CD4-positive, alpha-beta T cell treated with Interleukin-17A for 1 hour (primary cell): ENCODE measurements around the gene E2F1.

Experiments
- DNase-seq: peaks from one replicate; pipeline ENCODE4 v3.0.0-alpha.2; 2020

E2F1 gene, protein sequence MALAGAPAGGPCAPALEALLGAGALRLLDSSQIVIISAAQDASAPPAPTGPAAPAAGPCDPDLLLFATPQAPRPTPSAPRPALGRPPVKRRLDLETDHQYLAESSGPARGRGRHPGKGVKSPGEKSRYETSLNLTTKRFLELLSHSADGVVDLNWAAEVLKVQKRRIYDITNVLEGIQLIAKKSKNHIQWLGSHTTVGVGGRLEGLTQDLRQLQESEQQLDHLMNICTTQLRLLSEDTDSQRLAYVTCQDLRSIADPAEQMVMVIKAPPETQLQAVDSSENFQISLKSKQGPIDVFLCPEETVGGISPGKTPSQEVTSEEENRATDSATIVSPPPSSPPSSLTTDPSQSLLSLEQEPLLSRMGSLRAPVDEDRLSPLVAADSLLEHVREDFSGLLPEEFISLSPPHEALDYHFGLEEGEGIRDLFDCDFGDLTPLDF

DNA sequence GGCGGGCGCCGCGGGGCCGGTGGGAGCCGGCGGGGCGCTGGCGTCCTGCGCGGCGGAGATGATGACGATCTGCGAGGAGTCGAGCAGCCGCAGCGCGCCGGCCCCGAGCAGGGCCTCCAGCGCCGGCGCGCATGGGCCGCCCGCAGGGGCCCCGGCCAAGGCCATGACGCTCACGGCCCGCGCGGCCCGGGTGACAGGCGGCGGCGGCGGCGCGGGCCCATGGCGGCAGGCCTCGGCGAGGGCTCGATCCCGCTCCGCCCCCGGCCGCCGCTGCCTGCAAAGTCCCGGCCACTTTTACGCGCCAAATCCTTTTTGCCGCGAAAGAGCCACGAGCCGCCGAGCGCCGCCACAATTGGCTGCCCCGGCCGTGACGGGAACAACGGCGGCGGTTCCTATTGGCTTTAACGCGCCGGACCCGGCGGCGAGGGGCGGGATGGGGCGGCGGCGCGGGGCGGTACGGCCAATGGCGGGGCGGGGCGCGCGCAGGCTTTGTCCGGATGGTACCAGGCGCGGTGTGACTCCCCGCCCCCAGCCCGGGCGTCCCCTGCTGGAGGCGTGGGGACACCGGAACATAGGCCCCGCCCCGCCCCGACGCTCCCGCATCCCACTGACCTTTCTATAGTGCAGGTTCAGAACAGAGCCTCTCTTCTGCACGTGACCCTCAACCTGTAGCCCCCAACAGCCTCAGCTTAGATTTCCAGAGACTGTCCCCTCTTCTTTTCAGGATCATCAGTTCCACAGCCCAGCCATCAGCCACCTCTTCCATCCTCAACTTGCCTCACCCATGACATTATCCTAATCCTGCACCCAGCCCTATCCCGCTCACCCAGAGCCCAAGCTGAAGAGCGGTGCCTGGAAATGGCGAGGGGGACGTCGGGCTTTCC is at the start of gene E2F1:
Gene E2F1 (minus strand): TSS at position 286 of the 884 bp plus-strand sequence. CDS start 121 bp downstream, at position 165.
- peak; percentile 95 for DNase-seq

DNA sequence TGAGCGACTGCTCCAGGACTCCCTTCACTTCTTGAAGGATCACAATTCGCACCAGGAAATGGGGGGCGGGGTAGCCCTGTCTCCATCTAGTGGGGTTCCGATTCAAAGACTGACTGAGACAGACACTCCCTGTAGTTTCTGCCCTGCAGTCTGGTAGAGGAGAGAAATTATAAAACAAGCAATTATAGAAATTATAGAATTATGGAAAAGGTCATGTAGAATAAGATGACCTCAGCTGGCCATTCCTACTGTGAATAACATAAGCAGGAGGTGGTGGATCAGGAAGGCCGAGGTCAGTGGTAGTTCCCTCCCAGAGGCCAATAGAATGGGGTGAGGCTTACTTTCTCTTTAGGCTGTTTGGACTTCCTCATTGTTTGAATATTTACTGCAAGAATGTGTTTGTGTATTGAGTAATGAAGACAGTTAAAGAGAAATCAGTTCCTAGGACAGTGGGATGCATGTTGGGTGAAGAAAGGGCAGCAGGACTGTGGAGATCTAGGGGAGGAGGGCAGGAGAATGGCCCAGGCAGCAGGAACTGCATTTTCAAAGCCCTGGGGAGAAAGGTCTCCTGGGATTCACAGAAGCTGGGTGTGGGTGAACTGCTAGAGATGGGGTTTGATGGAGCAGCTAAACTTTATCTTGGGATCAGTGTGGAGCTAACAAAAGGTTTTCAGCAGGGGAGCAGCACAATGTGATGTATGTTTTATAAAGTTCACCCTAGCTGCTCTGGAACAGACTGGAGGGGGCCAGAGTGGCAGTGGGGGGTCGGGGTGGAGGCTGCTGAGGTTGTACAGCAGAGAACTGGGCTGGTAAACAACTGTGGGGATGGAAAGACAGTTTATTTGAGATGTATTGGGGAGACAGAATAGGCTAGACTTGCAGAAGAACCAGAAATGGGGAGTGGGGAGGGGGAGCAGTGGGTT is 47.7 kb upstream of the E2F1 start:
- no peak for DNase-seq

DNA sequence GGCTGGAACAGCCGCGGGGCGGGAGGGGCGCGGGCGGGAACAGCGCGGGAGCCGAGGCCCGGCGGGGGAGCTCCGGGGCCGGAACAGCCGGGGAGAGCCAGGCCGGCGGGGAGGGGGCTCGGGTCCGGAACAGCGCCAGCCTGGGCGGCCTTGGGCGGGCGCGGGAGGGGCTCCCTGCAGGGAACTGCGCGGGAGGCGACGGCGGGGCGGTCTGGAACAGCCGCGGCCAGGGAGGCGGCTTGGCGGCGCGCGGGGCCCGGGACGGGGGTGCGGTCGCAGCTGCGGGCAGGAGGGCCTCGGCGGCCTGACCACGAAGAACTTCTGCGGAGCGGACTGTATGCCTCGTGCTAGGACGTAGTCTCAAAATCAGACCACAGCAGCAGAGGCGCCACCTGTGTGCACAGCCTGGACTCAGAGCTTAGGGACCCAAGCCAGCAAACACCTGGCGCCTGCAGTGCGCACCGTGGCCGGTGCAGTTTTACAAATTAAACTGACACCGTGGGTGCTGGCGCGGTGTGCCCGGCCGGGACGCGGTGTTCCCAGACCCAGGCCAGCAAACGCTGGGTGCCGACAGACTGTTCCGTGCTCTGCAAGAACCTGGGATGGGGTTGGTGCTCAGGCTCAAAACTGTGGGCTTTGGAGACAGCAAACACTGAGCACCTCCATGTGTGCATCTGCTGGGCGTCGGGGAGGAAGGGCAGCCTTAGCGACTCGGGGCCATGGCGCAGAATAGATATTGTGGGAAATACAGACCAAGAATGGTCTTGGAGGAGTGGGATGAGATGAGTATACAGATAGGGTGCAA is 46.2 kb upstream of the E2F1 start:
- no peak for DNase-seq

DNA sequence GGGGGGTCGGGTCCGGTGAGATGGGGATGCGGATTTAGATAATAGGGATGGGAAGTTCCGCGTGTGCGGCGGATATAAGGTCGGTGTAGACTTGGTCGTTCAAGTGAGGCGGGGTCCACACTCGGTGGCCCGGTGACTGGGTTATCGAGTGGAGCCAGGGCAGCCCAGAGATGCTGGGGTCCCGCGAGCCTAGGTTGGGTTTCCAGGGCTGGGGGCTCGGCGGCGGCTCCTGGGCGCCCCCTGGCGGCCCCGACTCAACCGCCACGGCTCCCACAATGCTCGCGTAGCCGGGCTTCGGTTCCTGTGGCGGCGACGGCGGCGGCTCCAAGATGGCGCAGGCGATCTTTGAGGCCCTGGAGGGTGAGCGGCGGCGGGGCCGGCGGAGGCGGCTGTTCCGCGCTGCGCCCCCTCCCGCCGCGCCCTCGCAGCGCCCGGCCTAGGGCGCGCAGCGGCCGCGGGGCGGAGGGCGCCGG is 45.5 kb upstream of the E2F1 start, which contains the start of gene ZNF341:
Gene ZNF341 (plus strand): TSS at position 304 of the 473 bp plus-strand sequence. CDS start 26 bp downstream, at position 330.
- peak; percentile 93 for DNase-seq

DNA sequence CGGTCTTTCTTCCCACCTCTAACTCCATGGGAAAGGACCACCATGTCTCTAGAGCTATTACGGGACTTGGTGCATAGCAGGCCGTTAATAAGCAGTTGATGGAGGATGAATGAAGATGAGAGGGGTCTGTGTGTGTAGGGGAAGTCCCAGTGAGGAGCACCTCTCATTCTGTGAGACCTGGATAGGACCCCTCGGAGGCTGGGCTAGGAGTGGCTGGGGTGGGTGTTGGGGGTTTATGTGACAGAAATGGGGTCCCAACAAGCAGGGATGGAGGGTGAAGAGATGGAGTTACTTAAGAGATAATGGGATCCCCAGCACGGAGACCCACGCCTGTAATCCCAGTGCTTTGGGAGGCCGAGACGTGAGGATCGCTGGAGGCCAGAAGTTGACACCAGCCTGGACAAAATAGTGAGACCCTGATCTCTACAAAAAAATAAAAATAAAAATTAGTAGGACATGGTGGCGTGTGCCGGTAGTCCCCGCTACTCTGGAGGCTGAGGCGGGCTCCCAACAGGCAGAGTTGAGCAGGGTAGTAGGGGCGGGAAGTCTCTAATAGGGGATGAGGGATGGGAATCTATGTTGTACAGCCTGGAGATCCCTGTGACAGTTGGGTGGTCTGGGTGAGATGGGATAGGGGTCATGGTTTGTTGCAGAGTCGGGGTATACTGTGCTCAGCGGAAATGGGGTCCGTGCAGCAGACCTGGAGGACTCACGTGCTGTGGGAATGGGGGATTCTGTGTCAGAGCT is 44.9 kb upstream of the E2F1 start:
- DNase-seq, result no peak

DNA sequence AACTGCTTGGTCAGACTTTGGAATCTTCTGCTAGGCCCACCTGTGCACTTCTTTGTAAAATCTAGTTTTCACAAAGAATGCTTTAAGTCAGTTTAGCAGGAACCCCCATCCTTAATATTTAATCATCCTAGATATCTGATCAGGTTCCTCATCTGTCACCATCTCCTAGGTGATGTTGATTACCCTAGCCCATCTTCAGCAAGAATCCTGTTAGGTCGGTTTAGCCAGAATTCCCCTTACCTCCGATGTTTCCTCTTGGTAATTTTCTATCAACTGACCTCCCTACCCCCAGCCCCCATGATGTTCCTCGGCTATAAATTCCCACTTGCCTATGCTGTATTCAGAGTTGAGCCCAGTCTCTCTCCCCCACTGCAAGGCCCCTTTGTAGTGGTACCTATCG is 42.9 kb upstream of the E2F1 start:
- no peak for DNase-seq

DNA sequence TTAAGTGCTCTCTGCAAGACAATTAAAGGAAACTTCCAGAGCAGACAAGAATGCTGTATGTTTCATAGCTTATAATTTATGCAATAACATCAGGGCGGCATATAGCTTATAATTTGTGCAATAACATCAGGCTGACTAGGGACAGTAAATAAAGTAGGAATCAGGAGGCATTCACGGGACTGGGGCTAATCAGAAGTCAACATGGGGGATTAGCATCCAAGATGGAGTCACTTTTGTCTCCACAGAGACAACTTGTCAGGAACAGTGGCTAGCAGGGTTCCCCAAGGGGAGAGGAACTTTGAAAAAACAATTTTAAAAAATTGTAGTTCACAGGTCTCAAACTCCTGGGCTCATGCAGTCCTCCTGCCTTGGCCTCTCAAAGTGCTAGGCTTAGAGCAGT is 42.3 kb upstream of the E2F1 start:
- no peak for DNase-seq

DNA sequence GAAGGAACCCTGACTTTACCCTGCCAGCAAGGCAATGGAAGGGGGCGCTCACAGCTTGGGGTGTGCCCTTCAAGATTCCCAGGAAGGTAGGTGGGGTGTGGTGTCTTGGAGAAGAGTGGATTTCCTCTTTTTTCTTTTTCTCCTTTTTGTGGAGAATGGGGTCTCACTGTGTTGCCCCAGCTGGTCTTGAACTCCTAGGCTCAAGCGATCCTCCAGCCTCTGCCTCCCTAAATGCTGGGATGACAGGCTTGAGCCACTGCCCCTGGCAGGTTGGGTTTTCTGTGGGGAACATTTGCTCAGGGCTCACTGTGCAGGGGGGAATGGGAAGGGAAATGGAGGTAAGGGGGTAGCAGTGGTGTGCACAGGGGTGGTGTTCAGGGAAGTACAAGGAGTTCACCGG is 41.6 kb upstream of the E2F1 start:
- no peak for DNase-seq

DNA sequence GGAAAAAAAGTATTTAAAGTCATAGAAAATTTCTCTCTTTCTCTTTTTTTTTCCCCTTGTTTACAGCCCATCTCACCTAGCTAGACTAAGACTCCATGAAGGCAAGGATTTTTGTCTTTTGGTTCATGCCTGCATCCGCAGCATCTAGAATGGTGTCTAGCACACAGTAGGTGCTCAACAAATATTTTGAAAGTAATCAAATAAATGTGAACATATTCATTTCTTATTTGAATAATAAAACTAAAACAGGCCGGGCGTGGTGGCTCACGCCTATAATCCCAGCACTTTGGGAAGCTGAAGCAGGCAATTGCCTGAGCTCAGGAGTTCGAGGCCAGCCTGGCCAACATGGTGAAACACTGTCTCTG is 40.9 kb upstream of the E2F1 start:
- no peak for DNase-seq

DNA sequence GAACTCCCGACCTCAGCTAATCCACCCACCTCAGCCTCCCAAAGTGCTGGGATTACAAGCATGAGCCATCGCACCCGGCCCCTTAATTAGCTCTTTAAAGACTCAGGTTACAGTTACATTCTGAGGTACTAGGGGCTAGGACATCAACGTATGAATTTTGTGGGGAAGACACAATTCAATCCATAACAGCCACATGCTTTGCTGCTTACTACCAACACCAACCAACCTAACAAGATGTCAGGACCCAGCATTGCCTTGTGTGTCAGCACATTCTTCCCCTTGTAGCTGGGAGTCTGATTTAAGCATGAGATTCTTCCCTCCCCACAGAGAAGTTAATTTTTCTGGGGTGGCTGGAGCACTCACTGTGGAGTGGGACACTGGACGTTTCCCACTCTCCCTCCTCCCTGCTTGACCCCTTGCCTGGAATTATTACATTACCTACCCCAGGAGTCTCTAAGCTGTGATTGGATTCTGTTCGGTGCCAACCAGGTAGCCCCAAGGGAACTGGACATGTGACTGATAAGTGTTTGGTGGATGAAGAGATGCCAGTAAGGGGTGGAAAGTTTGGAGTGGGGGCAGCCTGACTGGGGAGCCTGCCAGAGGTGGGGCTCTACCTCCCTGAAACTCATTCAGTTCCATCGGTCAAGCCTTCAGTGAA is 39.6 kb upstream of the E2F1 start:
- no peak for DNase-seq

DNA sequence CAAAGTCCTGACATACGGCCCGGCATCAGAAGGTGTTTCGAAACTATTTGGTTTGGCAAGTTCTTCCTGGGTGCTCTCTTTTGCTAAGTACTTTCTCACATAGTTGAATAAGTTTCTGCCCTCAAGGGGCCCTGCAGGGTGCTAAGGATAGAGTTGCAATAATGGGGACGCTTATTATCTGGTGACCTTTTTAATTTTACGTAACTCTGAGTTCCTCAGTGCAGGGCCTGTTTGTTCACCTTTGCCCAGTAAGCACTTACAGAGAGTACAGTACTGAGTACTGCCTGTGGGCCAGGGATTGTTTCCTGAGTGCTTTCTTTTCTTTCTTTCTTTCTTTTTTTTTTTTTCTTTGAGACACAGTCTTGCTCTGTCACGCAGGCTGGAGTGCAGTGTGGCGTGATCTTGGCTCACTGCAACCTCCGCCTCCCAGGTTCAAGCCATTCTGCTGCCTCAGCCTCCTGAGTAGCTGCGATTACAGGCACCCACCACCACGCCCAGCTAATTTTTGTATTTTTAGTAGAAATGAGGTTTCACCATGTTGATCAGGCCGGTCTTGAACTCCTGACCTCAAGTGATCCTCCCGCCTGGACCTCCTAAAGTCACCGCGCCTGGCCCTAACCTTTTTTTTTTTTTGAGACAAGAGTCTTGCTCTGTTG is 38.4 kb upstream of the E2F1 start:
- no peak for DNase-seq

DNA sequence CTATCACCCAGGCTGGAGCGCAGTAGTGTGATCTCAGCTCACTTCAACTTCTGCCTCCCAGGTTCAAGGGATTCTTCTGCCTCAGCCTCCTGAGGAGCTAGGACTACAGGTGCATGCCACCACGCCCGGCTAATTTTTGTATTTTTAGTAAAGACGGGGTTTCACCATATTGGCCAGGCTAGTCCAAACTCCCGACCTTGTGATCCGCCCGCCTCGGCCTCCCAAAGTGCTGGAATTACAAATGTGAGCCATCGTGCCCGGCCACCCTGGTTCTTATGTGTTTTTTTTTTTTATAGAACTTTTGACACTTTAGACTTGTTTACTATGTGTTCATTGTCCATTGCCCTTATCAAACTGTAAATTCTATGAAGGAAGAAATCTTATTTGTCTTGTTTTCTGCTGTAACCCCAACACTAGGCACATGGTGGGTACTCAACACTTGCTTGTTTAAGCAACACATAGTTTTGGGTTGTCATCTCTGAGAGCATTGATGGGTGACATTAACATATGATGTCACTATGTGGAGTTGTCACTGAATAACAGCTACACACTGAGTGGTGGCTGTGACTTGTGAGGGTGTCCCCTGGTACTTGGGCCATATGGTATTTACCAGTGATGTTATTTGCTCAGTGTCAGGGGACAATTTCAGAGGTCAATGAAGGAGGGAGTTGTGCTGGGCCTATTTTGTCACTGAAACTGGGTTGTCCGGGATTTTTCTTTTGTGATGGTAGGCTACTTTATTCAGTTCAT is 35.4 kb upstream of the E2F1 start:
- no peak for DNase-seq

DNA sequence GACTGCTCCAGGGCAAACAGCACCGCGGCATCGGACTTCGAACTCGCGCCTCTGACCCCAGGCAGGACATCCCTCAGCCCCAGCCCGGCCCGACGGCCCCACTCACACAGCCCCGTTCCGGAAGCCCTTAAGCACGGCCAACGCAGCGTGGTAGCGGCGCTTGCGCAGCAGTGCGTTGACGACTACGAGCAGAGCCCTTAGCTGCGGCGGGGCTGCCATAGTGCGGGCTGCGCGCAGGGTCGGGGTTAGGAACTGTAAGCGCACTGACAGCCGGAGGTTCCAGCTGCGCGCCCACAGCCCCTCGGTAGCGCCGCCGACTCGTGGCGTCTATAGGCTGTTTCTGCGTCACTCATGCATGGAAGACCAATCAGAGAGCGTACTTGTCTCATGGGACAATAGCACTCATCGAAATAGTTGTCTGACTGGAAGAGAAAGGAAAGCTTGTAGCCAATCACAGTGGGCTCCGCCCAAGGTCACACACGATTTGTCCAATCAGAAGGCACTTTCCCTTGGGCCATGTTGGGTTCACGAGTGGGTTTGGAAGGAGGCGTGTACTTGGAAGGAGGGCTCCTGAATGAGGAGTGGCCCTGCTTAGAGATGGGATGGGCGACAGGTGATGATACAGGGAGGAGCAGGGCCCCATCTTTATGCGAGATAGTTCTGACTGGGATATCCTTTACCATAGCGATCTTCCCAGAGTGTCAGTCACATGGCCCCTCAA is 34.0 kb upstream of the E2F1 start, which contains the start of gene PXMP4:
Gene PXMP4 (minus strand): TSS at position 322 of the 721 bp plus-strand sequence. CDS start 103 bp downstream, at position 219.
- peak; percentile 98 for DNase-seq

DNA sequence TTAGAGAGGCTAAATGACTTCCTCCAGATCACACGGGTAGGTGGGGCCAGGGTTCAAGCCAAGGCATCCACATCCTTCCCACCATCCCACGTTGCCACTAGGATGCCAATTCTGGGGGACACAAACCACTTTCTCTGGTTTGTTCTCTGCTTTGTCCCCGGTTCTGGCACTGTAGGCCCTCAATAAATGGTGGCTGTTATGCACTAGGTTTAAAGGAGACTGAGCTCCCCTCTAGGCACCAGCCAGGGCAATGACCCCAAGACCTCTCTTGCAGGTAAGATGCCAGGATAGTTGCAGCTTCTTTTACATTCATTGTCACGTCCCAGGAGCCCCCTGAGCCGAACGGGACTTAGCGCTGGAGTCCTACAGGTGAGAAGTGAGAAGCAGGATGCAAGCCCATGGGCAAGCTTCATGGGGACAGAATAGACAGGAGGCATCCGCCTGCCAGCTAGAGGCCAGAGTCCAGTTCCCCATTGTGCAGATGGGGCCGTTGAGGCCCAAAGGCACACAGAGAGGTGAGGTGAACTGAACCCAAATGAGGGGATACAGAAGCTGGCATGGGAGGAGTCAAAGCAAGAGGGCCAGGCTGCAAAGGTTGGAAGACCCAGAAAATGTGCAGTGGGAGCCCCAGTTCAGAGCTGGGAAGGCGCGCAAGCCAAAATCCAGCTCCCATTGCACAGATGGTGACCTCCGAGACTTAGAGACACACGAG is 33.2 kb upstream of the E2F1 start:
- DNase-seq, result no peak

DNA sequence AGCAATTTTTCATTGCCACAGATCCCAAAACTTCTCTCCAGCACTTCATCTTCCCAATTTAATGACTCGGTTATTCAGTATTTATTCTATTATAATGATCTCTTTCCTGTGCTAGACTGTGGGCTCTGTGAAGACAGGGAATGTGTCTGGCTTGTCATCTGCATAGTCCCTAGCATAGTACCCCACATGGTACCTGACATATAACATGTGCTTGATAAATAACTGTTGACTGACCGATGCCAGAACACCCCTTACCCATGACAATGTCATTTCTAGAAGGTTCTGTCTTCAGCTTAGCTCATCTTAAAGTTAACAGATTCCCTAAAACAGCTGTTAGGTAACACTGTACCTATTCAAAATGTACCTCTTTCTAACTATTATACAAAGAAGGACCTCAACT is 30.3 kb upstream of the E2F1 start:
- DNase-seq, result no peak

DNA sequence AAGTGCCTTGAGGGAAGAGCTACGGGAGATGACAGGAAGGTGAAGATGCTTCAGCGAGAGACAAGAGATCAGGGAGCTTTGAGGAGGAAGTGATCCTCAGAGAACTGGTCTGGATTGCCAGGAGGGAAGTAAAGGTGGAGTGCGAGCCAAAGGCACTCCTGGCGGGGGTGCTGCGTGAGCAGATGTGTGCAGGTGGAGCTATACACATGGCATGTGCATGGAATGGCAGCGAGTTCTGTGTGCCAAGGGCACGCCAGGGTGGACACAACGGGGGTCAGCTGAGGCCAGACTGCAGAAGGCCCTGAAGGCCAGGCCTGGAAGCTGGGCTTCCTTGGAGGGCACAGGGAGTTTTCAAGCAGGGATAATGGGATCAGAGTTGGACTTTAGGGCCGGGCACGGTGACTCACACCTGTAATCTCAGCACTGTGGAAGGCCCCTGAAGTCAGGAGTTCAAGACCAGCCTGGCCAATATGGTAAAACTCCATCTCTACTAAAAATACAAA is 27.7 kb upstream of the E2F1 start:
- no peak for DNase-seq

DNA sequence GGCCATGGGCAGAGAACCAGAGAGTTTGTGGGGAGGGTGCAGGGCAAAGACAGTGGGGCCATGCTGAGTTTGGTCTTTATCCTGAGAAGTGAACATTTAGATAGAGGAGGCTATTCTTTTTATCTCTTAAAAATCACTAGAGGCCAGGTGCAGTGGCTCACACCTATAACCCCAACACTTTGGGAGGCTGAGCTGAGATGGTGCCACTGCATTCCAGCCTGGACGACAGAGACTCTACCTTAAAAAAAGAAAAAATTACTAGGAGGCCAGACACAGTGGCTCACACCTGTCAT is 25.2 kb upstream of the E2F1 start:
- DNase-seq, result no peak
